ENCODE measurements around the gene AIPL1.

The AIPL1 gene

DNA sequence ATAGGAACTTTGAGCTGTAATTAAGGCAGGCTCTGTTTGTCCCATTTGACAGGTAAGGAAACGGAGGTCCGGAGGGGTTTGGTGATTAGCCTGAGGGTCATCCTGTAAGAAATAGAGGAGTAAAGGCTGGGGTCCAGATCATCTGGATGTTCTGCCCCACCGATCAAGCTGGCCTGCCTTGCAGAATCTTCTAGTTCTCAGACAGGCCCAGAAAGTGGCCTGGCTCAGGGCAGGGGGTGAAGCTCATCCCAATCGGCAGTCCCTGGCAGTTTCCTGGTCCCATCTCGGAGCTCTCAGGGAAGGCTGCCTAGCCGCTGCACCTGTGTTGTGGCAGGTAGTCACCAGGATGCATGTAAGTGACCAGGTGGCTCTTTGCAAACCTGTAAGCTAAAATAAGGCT lies 13.6 kb upstream of the AIPL1 start:
- no peak for DNase-seq

DNA sequence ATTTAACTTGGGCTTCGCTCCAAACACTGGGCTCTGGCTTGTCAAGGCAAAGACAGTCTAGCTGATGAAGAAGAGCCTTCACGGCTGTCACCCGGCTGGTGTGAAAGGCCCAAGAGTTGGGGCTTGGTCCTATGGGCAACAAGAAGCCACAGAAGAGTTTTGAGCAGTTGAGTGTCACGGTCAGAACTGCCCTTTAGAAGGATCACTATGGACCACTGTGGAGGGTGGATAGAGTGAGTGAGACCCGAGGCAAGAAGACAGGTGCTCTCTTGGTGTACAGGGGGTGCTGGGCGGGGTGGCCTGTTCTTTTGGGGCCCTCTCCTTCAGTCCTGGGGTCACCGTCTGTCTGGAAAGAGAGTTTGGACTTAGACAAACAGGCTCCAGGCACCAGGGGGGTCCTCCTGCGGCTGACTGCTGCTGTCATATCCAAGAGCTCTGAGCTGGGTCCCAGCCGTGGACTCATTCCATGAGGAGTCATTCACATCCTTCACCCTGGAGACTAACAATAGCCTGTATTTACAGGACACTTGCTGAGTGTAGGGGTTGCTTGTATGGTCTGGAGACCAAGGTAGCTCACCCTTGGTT lies 11.7 kb upstream of the AIPL1 start:
- no peak for DNase-seq

DNA sequence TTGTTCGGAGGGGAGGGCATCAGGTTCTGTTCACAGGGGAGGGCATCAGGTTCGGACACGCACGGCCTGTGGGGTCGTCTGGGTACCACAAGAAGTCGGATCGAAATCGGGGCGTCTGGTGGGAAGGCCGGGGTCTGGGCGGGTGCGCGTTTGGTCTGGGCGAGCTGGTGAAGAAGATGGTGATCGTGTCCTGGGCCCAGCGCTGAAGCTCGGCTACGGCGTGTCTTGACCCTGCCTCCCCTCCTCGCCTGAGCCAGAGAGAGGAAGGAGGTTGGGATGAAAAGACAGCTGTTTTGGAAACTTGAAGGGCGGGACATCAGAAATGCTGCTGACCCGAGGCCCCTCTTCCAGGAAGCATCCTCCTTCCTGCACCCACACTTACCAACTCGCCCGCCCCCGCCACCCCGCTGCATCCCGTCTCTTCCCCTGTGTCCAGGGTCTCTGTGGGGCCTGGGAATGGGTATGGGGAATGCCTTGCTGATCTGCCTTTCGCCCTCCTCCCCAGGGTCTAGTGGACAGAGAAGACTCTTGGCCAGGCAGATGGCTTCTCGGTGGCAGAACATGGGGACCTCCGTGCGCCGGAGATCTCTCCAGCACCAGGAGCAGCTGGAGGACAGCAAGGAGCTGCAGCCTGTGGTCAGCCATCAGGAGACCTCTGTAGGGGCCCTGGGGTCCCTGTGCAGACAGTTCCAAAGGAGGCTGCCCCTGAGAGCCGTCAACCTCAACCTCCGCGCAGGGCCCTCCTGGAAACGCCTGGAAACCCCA lies 9.8 kb upstream of the AIPL1 start:
- no peak for DNase-seq

DNA sequence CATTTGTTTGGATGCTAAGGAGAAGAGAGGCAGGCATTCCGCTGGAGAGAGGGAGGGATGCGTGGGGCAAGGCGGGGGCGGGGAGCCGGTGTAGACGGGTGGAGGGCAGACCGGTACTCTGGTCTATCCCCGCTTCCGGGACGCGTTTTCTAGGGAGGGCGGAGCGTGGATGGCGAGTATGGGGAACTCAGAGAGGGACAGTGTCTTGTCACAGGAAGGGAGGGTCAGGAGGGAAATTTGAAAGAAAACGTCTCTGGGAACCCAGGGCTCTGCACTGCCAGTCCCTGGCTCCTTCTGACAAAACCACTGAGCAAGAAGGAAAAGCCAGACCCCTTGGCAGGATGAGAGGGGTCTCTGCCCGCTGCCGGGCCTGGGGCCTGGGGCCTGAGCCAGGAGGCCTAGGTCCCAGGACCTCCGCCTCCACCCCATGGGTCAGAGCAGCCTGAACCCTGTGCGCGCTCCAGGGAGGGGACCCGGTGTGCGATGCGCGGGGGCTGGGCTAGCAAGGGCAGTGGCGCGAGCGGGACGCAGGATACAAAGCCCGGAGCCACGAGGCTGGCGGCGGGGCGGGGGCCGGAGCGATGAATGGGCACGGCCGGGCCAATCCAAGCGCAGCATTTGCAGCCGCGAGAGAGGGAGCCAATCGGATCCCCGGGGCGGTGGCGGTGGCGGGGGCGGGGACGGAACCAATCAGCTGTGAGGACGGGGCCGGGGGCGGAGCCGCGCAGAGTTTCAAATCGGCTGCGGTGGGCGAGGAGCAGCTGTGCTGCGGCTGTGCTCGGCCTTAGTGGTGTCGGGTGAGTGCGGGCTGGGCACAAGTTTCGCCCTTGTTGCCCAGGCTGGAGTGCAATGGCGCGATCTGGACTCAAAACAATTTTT lies 9.0 kb upstream of the AIPL1 start, which contains the start of gene PIMREG:
TSS of gene PIMREG (plus strand) at position 764 of the 879 bp plus-strand sequence. CDS start 656 bp downstream, outside the sequence.
- DNase-seq = peak; percentile 95

- DNase-seq = no peak
These were observed 7.9 kb upstream of the AIPL1 start for GRCh38 chr17:6442775-6443174.

DNA sequence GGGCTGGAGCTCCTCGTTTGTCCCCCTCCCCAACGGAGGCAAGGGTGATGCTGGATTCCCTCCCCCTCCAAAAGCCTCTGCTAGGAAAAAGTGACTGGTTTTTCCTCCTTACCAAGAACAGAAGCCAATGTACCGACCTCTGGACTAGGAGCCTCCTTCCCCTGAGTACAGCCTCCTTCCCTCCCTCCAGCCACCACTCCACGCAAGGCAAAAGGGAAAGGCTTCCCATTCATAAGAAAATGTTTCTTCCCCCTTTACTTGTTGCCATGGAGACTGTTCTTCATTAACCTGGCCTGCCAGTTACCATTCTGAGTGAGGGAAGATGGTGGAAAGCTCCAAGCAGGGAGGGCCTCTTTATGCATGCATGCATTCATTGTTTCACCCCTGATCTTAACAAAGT lies 5.0 kb upstream of the AIPL1 start:
- DNase-seq = no peak

GRCh38 chr17:6437956-6438355 lies 3.0 kb upstream of the AIPL1 start:
- DNase-seq = no peak

DNA sequence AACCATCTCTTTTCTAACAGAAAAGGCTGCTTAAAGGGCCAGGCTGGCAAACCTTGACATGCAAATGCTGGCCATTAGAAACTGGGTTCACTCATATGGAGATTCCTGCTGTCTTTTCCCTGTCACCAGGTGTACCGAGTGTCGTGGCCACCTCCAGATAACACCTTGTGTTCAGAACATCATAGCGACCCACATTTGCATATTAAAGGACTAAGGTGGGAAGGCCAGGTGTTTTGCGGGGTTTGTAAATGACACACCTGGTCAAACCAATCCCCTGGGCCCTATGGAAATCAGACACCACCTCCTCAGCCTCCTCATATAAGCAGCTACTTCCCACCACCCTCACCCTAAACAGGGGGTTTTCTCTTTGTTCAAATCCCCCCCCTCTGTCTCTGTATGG lies 2.5 kb upstream of the AIPL1 start:
- no peak for DNase-seq

DNA sequence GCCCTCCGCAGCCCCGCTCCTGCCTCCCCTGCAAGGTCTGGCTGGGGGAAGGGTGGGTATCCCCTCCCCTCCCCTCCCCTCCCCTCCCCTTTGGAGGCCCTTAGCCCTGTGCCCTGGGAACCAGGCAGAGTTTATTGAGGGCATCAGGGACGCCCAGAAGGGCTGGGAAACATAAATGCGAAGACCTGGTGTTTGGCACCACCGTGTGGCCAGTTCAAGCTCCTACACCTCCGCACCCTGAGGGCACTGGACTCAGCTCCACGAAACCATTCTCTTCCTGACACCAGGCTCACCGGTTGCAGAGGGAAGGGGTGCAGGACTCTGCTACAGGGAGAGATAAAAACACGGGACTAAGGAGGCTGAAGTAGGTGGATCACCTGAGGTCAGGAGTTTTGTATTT lies 1.0 kb upstream of the AIPL1 start:
- peak; percentile 69 for DNase-seq

- no peak for DNase-seq
These were observed 4.2 kb downstream of the AIPL1 start for GRCh38 chr17:6430769-6431168.

GRCh38 chr17:6429266-6429665 lies 5.7 kb downstream of the AIPL1 start:
- DNase-seq = no peak

DNA sequence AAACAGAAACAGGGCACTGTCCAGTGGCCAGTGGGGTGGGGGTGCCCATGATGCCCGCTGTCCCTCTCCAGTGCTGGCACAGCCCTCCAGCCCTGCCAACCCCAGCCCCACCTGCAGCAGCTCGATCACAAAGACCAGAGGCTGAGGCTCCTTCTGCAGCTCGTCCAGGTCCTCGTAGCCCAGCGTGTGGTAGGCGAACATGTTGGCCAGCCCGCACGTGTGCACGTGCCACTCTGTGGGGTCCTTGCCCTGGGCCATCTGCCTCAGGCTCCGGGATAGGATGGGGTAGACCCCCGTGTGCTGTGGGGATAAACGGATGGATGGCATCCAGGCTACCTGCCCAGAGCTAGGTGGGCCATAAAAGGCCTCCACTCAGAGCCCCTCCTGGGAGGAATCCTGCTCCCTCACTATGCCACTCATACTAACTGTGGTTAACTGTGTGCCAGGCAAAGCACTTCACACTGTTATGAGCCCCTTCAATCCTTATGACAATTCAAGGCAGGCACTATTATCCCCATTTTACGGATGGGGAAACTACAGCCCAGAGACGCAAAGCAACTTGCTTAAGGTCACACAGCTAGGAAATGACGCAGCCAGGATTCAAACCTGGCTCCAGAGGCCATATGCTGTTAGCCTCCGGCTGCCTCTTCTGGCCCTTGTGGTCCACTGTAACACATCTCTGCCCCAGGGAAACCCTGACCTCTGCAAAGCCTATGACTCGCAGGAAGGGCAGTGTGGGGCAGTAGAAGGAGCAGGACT lies 6.5 kb downstream of the AIPL1 start:
- no peak for DNase-seq

DNA sequence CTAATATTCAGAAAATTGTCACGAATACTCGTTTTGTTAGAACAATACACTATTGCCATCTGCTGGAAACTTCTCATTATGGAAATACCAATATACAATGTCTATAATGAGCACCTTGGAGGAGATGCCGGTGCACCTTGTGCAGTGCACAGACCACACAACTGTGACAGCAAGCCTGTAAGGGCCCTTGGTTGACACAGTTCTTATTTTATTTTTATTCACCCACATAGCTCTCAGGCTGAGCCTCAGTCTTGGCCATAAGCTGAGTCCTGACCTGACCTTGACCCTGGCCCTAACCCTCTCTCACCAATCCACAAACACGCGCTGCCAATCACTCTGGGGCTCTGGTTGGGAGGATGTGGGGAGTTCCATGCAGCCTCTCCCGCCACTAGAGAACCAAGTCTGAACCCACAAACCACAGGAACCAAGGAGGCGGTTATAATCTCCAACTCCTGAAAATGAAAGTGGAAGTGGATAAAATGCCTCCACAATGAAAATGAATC lies 7.6 kb downstream of the AIPL1 start:
- peak; percentile 48 for DNase-seq

GRCh38 chr17:6426356-6427101 lies 8.4 kb downstream of the AIPL1 start:
- DNase-seq = no peak

- no peak for DNase-seq
These were observed 9.5 kb downstream of the AIPL1 start for GRCh38 chr17:6425407-6425806.

GRCh38 chr17:6423931-6424330 lies 11.0 kb downstream of the AIPL1 start:
- DNase-seq = no peak

GRCh38 chr17:6422654-6423241 lies 12.2 kb downstream of the AIPL1 start:
- DNase-seq = no peak

DNA sequence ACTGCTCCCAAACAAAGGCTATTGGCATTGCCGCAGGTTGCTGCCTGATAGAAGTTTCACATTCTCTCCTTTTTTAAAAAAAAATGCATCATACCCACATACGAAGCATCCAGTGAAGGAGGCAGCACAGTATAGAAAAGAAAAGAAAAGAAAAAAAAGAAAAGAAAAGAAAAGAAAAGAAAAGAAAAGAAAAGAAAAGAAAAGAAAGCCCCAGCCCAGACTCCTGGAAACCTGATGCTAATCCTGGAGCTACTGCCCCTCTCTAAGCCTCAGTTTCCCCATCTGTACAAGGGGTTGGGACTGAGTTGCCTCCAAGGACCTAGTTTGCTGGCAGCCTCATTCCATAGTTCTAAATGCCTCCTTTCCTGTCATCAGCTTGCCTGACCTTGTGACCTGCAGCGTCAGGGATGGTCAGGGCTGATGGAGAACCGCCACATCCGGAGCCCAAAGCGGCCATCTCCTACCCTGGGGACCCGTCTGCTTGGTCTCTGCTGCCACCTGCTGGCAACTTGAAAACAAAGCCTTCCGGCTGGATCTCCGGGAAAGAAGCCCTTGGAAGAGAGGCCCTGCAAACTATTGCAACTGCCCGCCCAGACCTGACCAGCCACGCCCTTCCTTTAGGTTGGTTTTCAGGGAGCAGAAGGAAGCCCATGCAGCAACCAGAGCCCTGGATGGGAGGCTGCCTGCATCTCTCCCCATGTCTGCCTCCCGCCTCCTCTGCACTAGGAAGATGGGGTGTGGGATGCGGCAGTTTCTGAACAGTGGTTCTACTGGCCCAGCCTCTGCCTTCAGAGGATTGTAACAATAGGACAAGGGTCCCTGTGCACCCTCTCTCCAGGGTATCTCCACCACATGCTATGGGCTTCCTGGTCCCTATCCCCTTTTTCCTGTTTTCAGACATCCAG lies 13.0 kb downstream of the AIPL1 start:
- peak; percentile 80 for DNase-seq

GRCh38 chr17:6420173-6420641 lies 14.7 kb downstream of the AIPL1 start:
- peak; percentile 35 for DNase-seq

GRCh38 chr17:6415616-6416015 lies 19.3 kb downstream of the AIPL1 start:
- no peak for DNase-seq

Measured in stimulated activated CD4-positive, alpha-beta T cell treated with anti-CD3 and anti-CD28 coated beads, Interleukin-4, amount 100 ng/mL, for 24 hours (primary cell).